Neuronal stem cell (in vitro differentiated cells): ENCODE data around the gene PEA15.

Experiments
- DNase-seq: peaks from one replicate; pipeline ENCODE4 v3.0.0-alpha.2; 2013; ENCODE audit warnings: low spot score
- H2AFZ ChIP-seq: one replicate; pipeline ENCODE4 v1.6.1; 2013; ENCODE audit warnings: mild to moderate bottlenecking, low read length, inconsistent platforms
- H2AK5ac ChIP-seq: 2 replicates; pipeline ENCODE4 v1.6.1; 2013; ENCODE audit warnings: low read depth, mild to moderate bottlenecking, inconsistent platforms, low read length, moderate library complexity, mixed read lengths
- H2BK120ac ChIP-seq: 2 replicates; pipeline ENCODE4 v1.6.1; 2013; ENCODE audit warnings: low read depth, mild to moderate bottlenecking, inconsistent platforms, low read length, moderate library complexity, mixed read lengths
- H2BK12ac ChIP-seq: one replicate; pipeline ENCODE4 v1.6.1; 2013; ENCODE audit warnings: low read length, inconsistent platforms
- H2BK15ac ChIP-seq: 2 replicates; pipeline ENCODE4 v1.6.1; 2013; ENCODE audit warnings: mild to moderate bottlenecking, low read length, inconsistent platforms, mixed read lengths
- H2BK5ac ChIP-seq: one replicate; pipeline ENCODE4 v1.6.1; 2013; ENCODE audit warnings: inconsistent platforms, mild to moderate bottlenecking, low read length, moderate library complexity
- H3K14ac ChIP-seq: one replicate; pipeline ENCODE4 v1.6.1; 2013; ENCODE audit warnings: low read length, inconsistent platforms
- H3K18ac ChIP-seq: 2 replicates; pipeline ENCODE4 v1.6.1; 2013; ENCODE audit warnings: low read length, inconsistent platforms
- H3K23ac ChIP-seq: 2 replicates; pipeline ENCODE4 v1.6.1; 2013; ENCODE audit warnings: low read depth, mild to moderate bottlenecking, mixed read lengths, low read length, inconsistent platforms; ENCODE audit not compliant: poor library complexity
- H3K27ac ChIP-seq: replicated peaks from 3 replicates; pipeline ENCODE4 v1.5.1; 2013; ENCODE audit warnings: low read length, inconsistent platforms
- H3K27me3 ChIP-seq, 3 experiments: 2 replicates each; pipeline ENCODE4 v1.6.1; 2013; ENCODE audit warnings: low read length in 3 of 3, mild to moderate bottlenecking in 2 of 3, inconsistent platforms in 1 of 3, low read depth in 1 of 3, mixed read lengths in 1 of 3, moderate library complexity in 1 of 3; ENCODE audit not compliant: control insufficient read depth in 3 of 3, insufficient read depth in 3 of 3
- H3K36me3 ChIP-seq, 2 donors: replicated peaks in 1 of 2; 2 replicates each; pipeline ENCODE4 v1.6.1; 2013; ENCODE audit warnings: low read length in 2 of 2; ENCODE audit not compliant: control insufficient read depth in 2 of 2, insufficient read depth in 2 of 2
- H3K4ac ChIP-seq: 2 replicates; pipeline ENCODE4 v1.6.1; 2013; ENCODE audit warnings: inconsistent platforms, mild to moderate bottlenecking, low read length, moderate library complexity
- H3K4me1 ChIP-seq, 2 donors: 1 replicate in 1 of 2; 2 replicates in 1 of 2; pipeline ENCODE4 v1.6.1; 2013; ENCODE audit warnings: low read length in 2 of 2, low read depth in 1 of 2; ENCODE audit not compliant: control insufficient read depth in 2 of 2, insufficient read depth in 1 of 2
- H3K4me2 ChIP-seq: one replicate; pipeline ENCODE4 v1.6.1; 2013; ENCODE audit warnings: mild to moderate bottlenecking, low read length, inconsistent platforms; ENCODE audit not compliant: insufficient read depth, poor library complexity, severe bottlenecking
- H3K4me3 ChIP-seq, 2 donors: 2 replicates each; pipeline ENCODE4 v1.5.1; 2013; ENCODE audit warnings: low read length in 2 of 2, mild to moderate bottlenecking in 2 of 2, inconsistent platforms in 1 of 2, moderate library complexity in 1 of 2
- H3K79me1 ChIP-seq: one replicate; pipeline ENCODE4 v1.6.1; 2013; ENCODE audit warnings: low read depth, mild to moderate bottlenecking, inconsistent platforms, low read length, moderate library complexity
- H3K9ac ChIP-seq: one replicate; pipeline ENCODE4 v1.6.1; 2013; ENCODE audit warnings: mild to moderate bottlenecking, low read depth, low read length, inconsistent platforms; ENCODE audit not compliant: poor library complexity
- H3K9me3 ChIP-seq, 2 donors: replicated peaks in 1 of 2; 2 replicates each; pipeline versions ENCODE3 to v1.6.1; 2013; ENCODE audit warnings: low read length in 2 of 2, mild to moderate bottlenecking in 2 of 2, inconsistent platforms in 1 of 2, low read depth in 1 of 2, mixed read lengths in 1 of 2, moderate library complexity in 1 of 2; ENCODE audit not compliant: control insufficient read depth in 2 of 2, insufficient read depth in 1 of 2
- H4K8ac ChIP-seq: one replicate; pipeline ENCODE4 v1.6.1; 2013; ENCODE audit warnings: low read depth, mild to moderate bottlenecking, inconsistent platforms, low read length, moderate library complexity
- H4K91ac ChIP-seq: one replicate; pipeline ENCODE4 v1.6.1; 2013; ENCODE audit warnings: low read length, low read depth, mild to moderate bottlenecking, inconsistent platforms; ENCODE audit not compliant: poor library complexity
- WGBS, 2 donors: extraction: QIAGEN DNeasy Blood & Tissue Kit; methylation state at CpG; one replicate each; pipeline ENCODE4 v1.1.7; 2013; ENCODE audit warnings: missing lambda C conversion rate in 2 of 2, mixed read lengths in 1 of 2; ENCODE audit not compliant: insufficient read length in 2 of 2, insufficient replicate concordance in 1 of 2; ENCODE audit errors: extremely low coverage in 2 of 2; 5-methylcytosine and 5-hydroxymethylcytosine counted together

The PEA15 gene

GRCh38 chr1:160227561-160227960 is 22.4 kb downstream of the PEA15 start:
- H3K9me3 ChIP-seq = no peaks in the 10 kb centered on the region
- no peak for DNase-seq
- H3K9ac ChIP-seq = no peak overlapping the region
- H2AFZ ChIP-seq = no peak overlapping the region
- H4K91ac ChIP-seq = no peak overlapping the region
- H3K4me2 ChIP-seq = no peak overlapping the region
- H3K36me3 ChIP-seq = peaks cover 31 to 99% of the 10 kb centered on the region in 2 donors
- H3K4ac ChIP-seq = no peak overlapping the region
- no peak overlapping the region for H2BK120ac ChIP-seq
- H3K79me1 ChIP-seq = no peaks in the 10 kb centered on the region
- no peak overlapping the region for H2BK5ac ChIP-seq
- no peak overlapping the region for H3K18ac ChIP-seq
- no peaks in the 10 kb centered on the region for H3K27me3 ChIP-seq
- no CpG with 5 or more reads among the region's 1 CpG for WGBS, 2 donors
- no peaks in the 10 kb centered on the region for H3K4me1 ChIP-seq
- H3K23ac ChIP-seq = no peak overlapping the region
- H3K14ac ChIP-seq = no peak overlapping the region
- no peak overlapping the region for H2BK15ac ChIP-seq
- H3K4me3 ChIP-seq = no peak overlapping the region
- no peak overlapping the region for H4K8ac ChIP-seq
- H2AK5ac ChIP-seq = no peak overlapping the region
- H3K27ac ChIP-seq = no peak overlapping the region
- H2BK12ac ChIP-seq = no peak overlapping the region

- Histone ChIP-seq H3K79me1 (no peaks in the 10 kb centered on the region), H2AFZ (no peak overlapping the region), H3K36me3 (peaks cover 25 to 99% of the 10 kb centered on the region in 2 donors)
Observed at GRCh38 chr1:160228431-160228830, 23.2 kb downstream of the PEA15 start.

GRCh38 chr1:160232911-160233310 is 27.7 kb downstream of the PEA15 start:
- no peak overlapping the region for H2BK12ac ChIP-seq
- H4K8ac ChIP-seq = no peak overlapping the region
- no peak overlapping the region for H4K91ac ChIP-seq
- no peak overlapping the region for H3K27ac ChIP-seq
- H3K4ac ChIP-seq = no peak overlapping the region
- DNase-seq = no peak
- no peaks in the 10 kb centered on the region for H3K9me3 ChIP-seq
- no peak overlapping the region for H3K4me3 ChIP-seq
- no peak overlapping the region for H2BK5ac ChIP-seq
- no peaks in the 10 kb centered on the region for H3K4me1 ChIP-seq
- no peak overlapping the region for H3K18ac ChIP-seq
- peaks cover 10 to 99% of the 10 kb centered on the region in 2 donors for H3K36me3 ChIP-seq
- no peak overlapping the region for H2BK15ac ChIP-seq
- no peak overlapping the region for H3K4me2 ChIP-seq
- H3K27me3 ChIP-seq = no peaks in the 10 kb centered on the region
- H2BK120ac ChIP-seq = no peak overlapping the region
- no peak overlapping the region for H2AFZ ChIP-seq
- H2AK5ac ChIP-seq = no peak overlapping the region
- no peaks in the 10 kb centered on the region for H3K79me1 ChIP-seq
- H3K14ac ChIP-seq = no peak overlapping the region
- no peak overlapping the region for H3K9ac ChIP-seq
- H3K23ac ChIP-seq = no peak overlapping the region

More at GRCh38 chr1:160228431-160228830, 23.2 kb downstream of the PEA15 start:
- Histone ChIP-seq H2AK5ac (no peak overlapping the region), H4K91ac (no peak overlapping the region), H3K4me3 (no peak overlapping the region), H2BK5ac (no peak overlapping the region), H3K4me1 (no peaks in the 10 kb centered on the region), H3K27ac (no peak overlapping the region), H3K27me3 (no peaks in the 10 kb centered on the region), H3K9me3 (no peaks in the 10 kb centered on the region), H3K14ac (no peak overlapping the region), H2BK12ac (no peak overlapping the region), H3K18ac (no peak overlapping the region), H3K4me2 (no peak overlapping the region), H3K9ac (no peak overlapping the region), H4K8ac (no peak overlapping the region), H2BK15ac (no peak overlapping the region), H3K23ac (no peak overlapping the region), H2BK120ac (no peak overlapping the region), H3K4ac (no peak overlapping the region)
- no peak for DNase-seq

- Histone ChIP-seq H3K4me1 (no peaks in the 10 kb centered on the region), H4K91ac (no peak overlapping the region), H3K18ac (no peak overlapping the region), H2BK12ac (no peak overlapping the region), H3K9ac (no peak overlapping the region), H3K4me3 (no peak overlapping the region), H2BK15ac (no peak overlapping the region), H2AFZ (no peak overlapping the region), H2BK120ac (no peak overlapping the region), H3K79me1 (peaks cover 2% of the 10 kb centered on the region), H3K27me3 (no peaks in the 10 kb centered on the region), H3K4ac (no peak overlapping the region), H4K8ac (no peak overlapping the region), H3K4me2 (no peak overlapping the region), H3K14ac (no peak overlapping the region), H2AK5ac (no peak overlapping the region), H2BK5ac (no peak overlapping the region), H3K36me3 (peaks cover 23 to 98% of the 10 kb centered on the region in 2 donors), H3K23ac (no peak overlapping the region), H3K9me3 (no peaks in the 10 kb centered on the region), H3K27ac (no peak overlapping the region)
- DNase-seq = no peak
- WGBS, 2 donors = no CpG with 5 or more reads among the region's 5 CpGs
Observed at GRCh38 chr1:160236806-160237205, 31.6 kb downstream of the PEA15 start.
